Activated CD8-positive, alpha-beta T cell treated with anti-CD3 and anti-CD28 coated beads for 36 hours (primary cell): ENCODE measurements around the gene CD22. TPM values are rescaled to one million over a fixed set of nuclear protein-coding genes. Genes with fewer than 3 reads are reported as not detected.

Experiments used
- ATAC-seq: fragments of 200-7000 bp; cut with Tn5 transposase; one replicate; pipeline ENCODE4 v1.10.0; 2021; ENCODE audit warnings: mild to moderate bottlenecking, moderate library complexity
- CTCF ChIA-PET: fragments of 350-600 bp; sonication (Branson Sonifier 250); formaldehyde crosslinking; loops from one replicate; lab custom pipeline; 2021; ENCODE audit warnings: antibody characterized with exemption; lab: Charles Lee
- POLR2A ChIA-PET: fragments of 350-600 bp; sonication (Branson Sonifier 250); formaldehyde crosslinking; loops from one replicate; lab custom pipeline; 2021; ENCODE audit warnings: antibody characterized with exemption; lab: Charles Lee
- DNase-seq: peaks from one replicate; pipeline ENCODE4 v3.0.0-alpha.2; 2020
- H3K27ac Mint-ChIP-seq: one replicate; pipeline ENCODE4 v1.8.0; 2021; ENCODE audit warnings: mild to moderate bottlenecking, mixed read lengths
- H3K27me3 Mint-ChIP-seq: one replicate; pipeline ENCODE4 v1.8.0; 2021; ENCODE audit warnings: mixed read lengths
- H3K36me3 Mint-ChIP-seq: one replicate; pipeline ENCODE4 v1.8.0; 2021; ENCODE audit warnings: low read depth, mixed read lengths
- H3K4me1 Mint-ChIP-seq: one replicate; pipeline ENCODE4 v1.8.0; 2021; ENCODE audit warnings: low read depth, mixed read lengths
- H3K4me3 Mint-ChIP-seq: one replicate; pipeline ENCODE4 v1.8.0; 2021; ENCODE audit warnings: mild to moderate bottlenecking, moderate library complexity, mixed read lengths
- H3K9me3 Mint-ChIP-seq: one replicate; pipeline ENCODE4 v1.8.0; 2021; ENCODE audit warnings: mixed read lengths
- CTCF ChIP-seq: fragments of 200-600 bp; IDR thresholded peaks from one replicate; pipeline ENCODE4 v1.8.0; 2022; ENCODE audit warnings: antibody characterized with exemption, mild to moderate bottlenecking
- intact Hi-C: fragments of 100-400 bp; cut with micrococcal nuclease; formaldehyde crosslinking; loops from one replicate; pipeline ENCODE4 v1.10.0; 2022
- total RNA-seq, 2 experiments: library from RNA; stranded (reverse); gene quantifications; one replicate each; pipeline ENCODE4 v1.2.3, GENCODE V29; 2021

Gene CD22
- total RNA-seq, 2 experiments from 2014 or later, result 2.3 to 2.8 TPM

- Mint-ChIP-seq H3K27me3 (no peaks in the 10 kb centered on the region), H3K36me3 (no peaks in the 10 kb centered on the region), H3K4me1 (peaks cover 9% of the 10 kb centered on the region), H3K4me3 (peak overlapping the region; percentile 15), H3K27ac (peak overlapping the region; percentile 46), H3K9me3 (no peaks in the 10 kb centered on the region)
- ATAC-seq (peak; percentile 78), DNase-seq (peak; percentile 71)
- intact Hi-C loops, result no loop called here
- no peak for TF ChIP-seq CTCF
- POLR2A ChIA-PET, result interaction anchor here (0.7 to 1.4 kb wide), 4 partner anchors 14 to 229 kb away, joined by 3 to 4 read pairs (median 3); partner anchors contain the start of gene HAMP
- CTCF ChIA-PET, result interaction anchor here (1.1 to 1.4 kb wide), 5 partner anchors 10 to 229 kb away, joined by 3 to 4 read pairs (median 3); partner anchors contain the start of gene HAMP
Observed at GRCh38 chr19:35295792-35296462, 33.1 kb upstream of the CD22 start.

GRCh38 chr19:35296644-35297514 is 32.1 kb upstream of the CD22 start:
- TF ChIP-seq CTCF, result no peak
- H3K4me3 Mint-ChIP-seq, result no peak overlapping the region
- POLR2A ChIA-PET, result no interaction called here
- intact Hi-C loops, result no loop called here
- ATAC-seq (peak; percentile 45), DNase-seq (no peak)
- CTCF ChIA-PET, result interaction anchor here (1.2 kb wide), 1 partner anchor 12 kb away, joined by 3 read pairs; no protein-coding TSS in a partner anchor
- no peaks in the 10 kb centered on the region for H3K36me3 Mint-ChIP-seq
- H3K27ac Mint-ChIP-seq, result no peak overlapping the region
- peaks cover 9% of the 10 kb centered on the region for H3K4me1 Mint-ChIP-seq
- H3K9me3 Mint-ChIP-seq, result no peaks in the 10 kb centered on the region
- no peaks in the 10 kb centered on the region for H3K27me3 Mint-ChIP-seq

GRCh38 chr19:35297515-35297848 is 31.5 kb upstream of the CD22 start:
- H3K4me3 Mint-ChIP-seq, result no peak overlapping the region
- intact Hi-C loops, result no loop called here
- no peak for TF ChIP-seq CTCF
- no peak for ATAC-seq
- no peak overlapping the region for H3K27ac Mint-ChIP-seq
- H3K9me3 Mint-ChIP-seq, result no peaks in the 10 kb centered on the region
- no peaks in the 10 kb centered on the region for H3K36me3 Mint-ChIP-seq
- DNase-seq, result no peak
- no peaks in the 10 kb centered on the region for H3K27me3 Mint-ChIP-seq
- peaks cover 9% of the 10 kb centered on the region for H3K4me1 Mint-ChIP-seq
- POLR2A ChIA-PET, result no interaction called here
- CTCF ChIA-PET, result no interaction called here

GRCh38 chr19:35297922-35298321 is 31.1 kb upstream of the CD22 start:
- intact Hi-C loops, result no loop called here
- no peak for ATAC-seq
- no peaks in the 10 kb centered on the region for H3K27me3 Mint-ChIP-seq

More at GRCh38 chr19:35297922-35298321, 31.1 kb upstream of the CD22 start:
- no peak overlapping the region for H3K27ac Mint-ChIP-seq
- CTCF ChIA-PET, result no interaction called here
- no peaks in the 10 kb centered on the region for H3K9me3 Mint-ChIP-seq
- H3K36me3 Mint-ChIP-seq, result no peaks in the 10 kb centered on the region
- no peak for DNase-seq
- H3K4me3 Mint-ChIP-seq, result no peak overlapping the region
- peaks cover 9% of the 10 kb centered on the region for H3K4me1 Mint-ChIP-seq
- no peak for TF ChIP-seq CTCF
- POLR2A ChIA-PET, result no interaction called here
